Progenitor cell of endocrine pancreas (in vitro differentiated cells): ENCODE data around the gene SLC25A29. TPM values are rescaled to one million over a fixed set of nuclear protein-coding genes. Genes with fewer than 3 reads are reported as not detected.

ENCODE experiments used
- DNase-seq: peaks from one replicate; pipeline ENCODE4 v3.0.0; 2021; ENCODE audit warnings: low spot score; ENCODE audit not compliant: unreplicated experiment
- H3K27ac Mint-ChIP-seq: 2 replicates; pipeline ENCODE4 v1.8.0; 2021; ENCODE audit warnings: mild to moderate bottlenecking, moderate library complexity, mixed read lengths
- H3K27me3 Mint-ChIP-seq: 2 replicates; pipeline ENCODE4 v1.8.0; 2021; ENCODE audit warnings: mixed read lengths
- H3K36me3 Mint-ChIP-seq: 2 replicates; pipeline ENCODE4 v1.8.0; 2022; ENCODE audit warnings: mixed read lengths; ENCODE audit not compliant: insufficient read depth
- H3K4me1 Mint-ChIP-seq: 2 replicates; pipeline ENCODE4 v1.8.0; 2021; ENCODE audit warnings: low read depth, mixed read lengths
- H3K4me3 Mint-ChIP-seq: 2 replicates; pipeline ENCODE4 v1.8.0; 2021; ENCODE audit warnings: low read depth, mild to moderate bottlenecking, moderate library complexity, mixed read lengths
- H3K9me3 Mint-ChIP-seq: 2 replicates; pipeline ENCODE4 v1.8.0; 2021; ENCODE audit warnings: low read depth, mixed read lengths
- total RNA-seq: library from RNA; stranded (reverse); gene quantifications from 2 replicates; pipeline ENCODE4 v1.2.1, GENCODE V29; 2021
- TF ChIP-seq, protein P1 (sequence below): fragments of 200-600 bp; sonication (generic); IDR thresholded peaks from one replicate; pipeline ENCODE4 v1.5.0; 2021; ENCODE audit warnings: antibody characterized with exemption, mild to moderate bottlenecking; ENCODE audit not compliant: unreplicated experiment

Gene SLC25A29
- total RNA-seq, 1 donor from 2014 or later, result 236 TPM

DNA sequence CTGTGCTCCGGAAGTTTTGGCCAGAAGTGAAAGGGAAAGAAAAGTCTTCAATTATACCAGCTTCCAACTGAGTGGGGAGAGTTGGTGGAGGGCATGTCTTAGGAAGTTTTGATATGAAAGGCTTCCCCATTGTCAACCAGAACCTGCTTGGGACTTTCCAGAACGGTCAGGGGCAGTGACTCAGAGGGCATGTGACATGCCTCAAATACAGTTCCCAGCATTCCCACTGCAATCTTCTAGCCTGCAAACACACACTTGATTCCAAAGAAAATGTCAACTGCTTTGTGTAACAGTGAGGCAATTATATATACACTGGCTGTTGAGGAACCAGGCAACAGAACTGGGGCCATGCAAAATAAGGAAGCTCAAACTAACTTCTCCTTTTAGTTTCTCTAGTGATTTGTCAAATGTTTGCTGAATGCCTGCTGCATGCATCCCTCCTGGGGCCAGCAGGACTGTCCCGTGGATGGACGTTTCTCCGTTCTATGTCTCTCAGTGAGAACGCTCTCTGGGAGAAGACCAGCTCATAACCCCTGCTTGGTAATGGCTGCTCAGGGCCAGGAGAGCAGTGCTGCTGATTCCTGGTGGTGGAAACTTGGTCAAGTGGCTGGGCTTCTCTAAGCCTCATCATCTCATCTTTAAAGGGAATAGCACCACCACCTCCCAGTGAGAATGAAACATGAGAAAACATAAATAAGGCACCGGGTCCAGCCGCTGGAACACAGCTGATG lies 35.2 kb upstream of the SLC25A29 start:
- Mint-ChIP-seq H3K4me1 (no peaks in the 10 kb centered on the region), H3K4me3 (no peak overlapping the region), H3K27ac (peak overlapping the region; percentile 49), H3K9me3 (no peaks in the 10 kb centered on the region), H3K36me3 (peaks cover 27% of the 10 kb centered on the region), H3K27me3 (no peaks in the 10 kb centered on the region)
- TF ChIP-seq, protein P1, sequence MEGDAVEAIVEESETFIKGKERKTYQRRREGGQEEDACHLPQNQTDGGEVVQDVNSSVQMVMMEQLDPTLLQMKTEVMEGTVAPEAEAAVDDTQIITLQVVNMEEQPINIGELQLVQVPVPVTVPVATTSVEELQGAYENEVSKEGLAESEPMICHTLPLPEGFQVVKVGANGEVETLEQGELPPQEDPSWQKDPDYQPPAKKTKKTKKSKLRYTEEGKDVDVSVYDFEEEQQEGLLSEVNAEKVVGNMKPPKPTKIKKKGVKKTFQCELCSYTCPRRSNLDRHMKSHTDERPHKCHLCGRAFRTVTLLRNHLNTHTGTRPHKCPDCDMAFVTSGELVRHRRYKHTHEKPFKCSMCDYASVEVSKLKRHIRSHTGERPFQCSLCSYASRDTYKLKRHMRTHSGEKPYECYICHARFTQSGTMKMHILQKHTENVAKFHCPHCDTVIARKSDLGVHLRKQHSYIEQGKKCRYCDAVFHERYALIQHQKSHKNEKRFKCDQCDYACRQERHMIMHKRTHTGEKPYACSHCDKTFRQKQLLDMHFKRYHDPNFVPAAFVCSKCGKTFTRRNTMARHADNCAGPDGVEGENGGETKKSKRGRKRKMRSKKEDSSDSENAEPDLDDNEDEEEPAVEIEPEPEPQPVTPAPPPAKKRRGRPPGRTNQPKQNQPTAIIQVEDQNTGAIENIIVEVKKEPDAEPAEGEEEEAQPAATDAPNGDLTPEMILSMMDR, result no peak
- DNase-seq, result no peak

DNA sequence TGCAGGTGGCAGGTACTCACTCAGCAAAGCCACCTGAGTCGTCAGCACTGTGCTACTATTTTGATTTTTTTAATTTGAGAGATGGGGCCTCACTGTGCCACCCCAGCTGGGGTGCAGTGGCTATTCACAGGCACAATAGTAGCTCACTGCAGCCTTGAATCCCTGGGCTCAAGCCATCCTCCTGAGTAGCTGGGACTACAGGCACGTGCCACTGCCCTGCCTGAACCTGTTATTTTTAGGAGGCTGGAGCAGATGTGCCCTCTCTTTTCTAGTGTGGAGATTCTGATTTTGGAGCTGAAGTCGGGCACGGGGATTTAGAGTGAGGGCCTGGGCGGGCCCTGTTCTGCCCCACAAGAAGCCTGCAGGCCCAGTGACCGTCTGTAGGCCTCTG lies 34.2 kb upstream of the SLC25A29 start:
- Mint-ChIP-seq H3K27ac (no peak overlapping the region), H3K4me3 (no peak overlapping the region), H3K4me1 (no peaks in the 10 kb centered on the region), H3K36me3 (peaks cover 21% of the 10 kb centered on the region), H3K27me3 (no peaks in the 10 kb centered on the region), H3K9me3 (no peaks in the 10 kb centered on the region)
- no peak for DNase-seq
- TF ChIP-seq, protein P1, result no peak

DNA sequence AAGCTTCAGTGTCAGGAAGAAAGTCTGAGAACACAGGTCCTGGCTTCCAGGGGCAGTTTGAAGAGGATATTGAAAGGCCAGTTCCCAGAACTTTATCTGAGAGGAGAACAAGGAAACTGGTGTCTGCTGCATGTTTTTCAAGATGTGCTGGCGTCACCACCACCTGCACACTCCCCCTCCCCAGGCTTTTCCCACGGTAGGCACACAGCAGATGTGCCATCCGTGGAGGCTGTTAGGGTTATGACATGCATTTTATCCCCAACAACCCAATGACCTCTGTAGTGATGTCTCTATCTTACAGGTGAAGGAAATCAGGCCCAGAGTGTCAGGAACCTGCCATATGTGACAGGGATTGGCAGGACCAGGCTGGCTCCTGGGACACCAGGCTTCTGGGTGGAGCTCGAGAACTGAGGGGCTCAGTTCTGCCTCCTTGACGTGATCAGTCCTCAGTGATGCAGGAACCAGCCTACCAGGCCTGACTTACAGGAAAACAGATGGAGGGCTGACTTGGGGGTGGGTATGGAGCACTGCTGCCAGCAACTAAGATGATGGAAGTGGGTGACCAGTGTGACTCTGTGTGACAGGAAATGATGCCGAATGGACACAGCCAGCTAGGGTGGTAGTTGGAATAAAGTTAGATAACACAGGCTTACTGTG lies 33.6 kb upstream of the SLC25A29 start:
- Mint-ChIP-seq H3K36me3 (peaks cover 21% of the 10 kb centered on the region), H3K27ac (no peak overlapping the region), H3K4me1 (no peaks in the 10 kb centered on the region), H3K4me3 (no peak overlapping the region), H3K27me3 (no peaks in the 10 kb centered on the region), H3K9me3 (no peaks in the 10 kb centered on the region)
- DNase-seq, result no peak
- TF ChIP-seq, protein P1, result no peak

DNA sequence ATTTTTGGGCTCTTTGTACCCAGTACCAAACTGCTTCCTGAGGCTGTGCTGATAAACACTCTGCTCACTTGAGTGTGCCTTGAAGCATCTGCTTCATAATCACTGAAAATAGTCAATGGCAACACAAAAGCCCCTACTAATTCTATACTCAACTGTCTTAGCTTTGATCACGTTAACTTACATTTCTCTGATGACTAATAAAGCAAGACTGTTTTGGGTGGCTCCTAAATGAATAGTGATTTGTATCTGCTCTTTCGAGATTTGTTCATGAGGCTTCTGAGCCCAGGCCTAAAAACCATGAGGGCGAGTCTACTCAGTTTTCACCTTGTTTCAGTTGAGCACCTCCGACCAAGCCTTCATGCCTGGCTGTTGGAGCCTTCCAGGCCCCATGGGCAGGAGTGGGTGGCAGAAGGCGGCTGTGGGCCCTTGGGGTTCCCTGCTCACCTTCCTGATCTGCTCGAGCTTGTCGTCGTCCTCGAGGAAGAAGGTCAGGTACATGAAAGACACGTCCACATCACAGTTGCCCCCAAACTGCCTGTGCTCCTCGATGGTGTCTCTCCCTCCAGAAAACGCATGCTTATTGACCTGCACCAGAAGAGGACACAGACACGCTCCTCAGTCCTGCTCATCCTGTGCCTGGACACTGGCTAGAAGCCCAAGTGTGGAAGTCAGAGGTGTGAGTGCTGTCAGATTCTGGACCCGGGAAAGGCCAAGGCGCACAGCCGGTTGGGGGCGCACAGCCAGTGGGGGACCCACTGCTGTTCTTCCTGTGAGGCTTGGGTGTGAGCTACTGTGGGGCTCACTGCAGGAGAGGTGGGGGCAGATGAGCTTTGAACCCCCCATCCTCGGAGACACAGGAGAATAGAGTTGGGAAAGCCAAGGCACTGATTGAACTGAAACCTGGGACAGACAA lies 30.6 kb upstream of the SLC25A29 start:
- Mint-ChIP-seq H3K4me1 (no peaks in the 10 kb centered on the region), H3K27me3 (no peaks in the 10 kb centered on the region), H3K36me3 (peaks cover 15% of the 10 kb centered on the region), H3K27ac (no peak overlapping the region), H3K4me3 (no peak overlapping the region), H3K9me3 (no peaks in the 10 kb centered on the region)
- TF ChIP-seq, protein P1, result no peak
- no peak for DNase-seq

DNA sequence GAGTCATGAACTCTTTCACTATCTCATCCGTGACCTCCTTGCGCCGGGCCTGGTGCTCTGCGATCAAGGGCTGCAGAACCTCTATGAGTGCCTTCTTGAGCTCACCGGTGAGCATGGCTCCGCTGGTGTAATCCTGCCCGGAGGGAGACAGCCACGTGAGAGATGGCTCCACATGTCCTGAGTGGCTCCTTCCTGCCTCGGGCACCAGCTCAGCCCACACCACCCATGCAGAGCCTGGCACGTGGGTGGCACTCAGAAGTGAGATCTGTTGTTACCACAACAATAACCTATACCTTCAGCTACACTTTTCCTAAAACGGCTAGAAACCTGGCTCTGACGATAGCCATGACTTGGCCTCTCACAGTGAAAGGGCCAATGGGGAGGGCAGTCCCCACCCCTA lies 28.7 kb upstream of the SLC25A29 start:
- Mint-ChIP-seq H3K4me1 (no peaks in the 10 kb centered on the region), H3K36me3 (peaks cover 10% of the 10 kb centered on the region), H3K9me3 (no peaks in the 10 kb centered on the region), H3K27me3 (no peaks in the 10 kb centered on the region), H3K27ac (no peak overlapping the region), H3K4me3 (no peak overlapping the region)
- TF ChIP-seq, protein P1, result no peak
- DNase-seq, result no peak
